ENCODE measurements around the gene TRPM3. TPM values are rescaled to one million over a fixed set of nuclear protein-coding genes. Genes with fewer than 3 reads are reported as not detected.

The TRPM3 gene
- total RNA-seq, 1 experiment from 2014 or later: 5.4 TPM

DNA sequence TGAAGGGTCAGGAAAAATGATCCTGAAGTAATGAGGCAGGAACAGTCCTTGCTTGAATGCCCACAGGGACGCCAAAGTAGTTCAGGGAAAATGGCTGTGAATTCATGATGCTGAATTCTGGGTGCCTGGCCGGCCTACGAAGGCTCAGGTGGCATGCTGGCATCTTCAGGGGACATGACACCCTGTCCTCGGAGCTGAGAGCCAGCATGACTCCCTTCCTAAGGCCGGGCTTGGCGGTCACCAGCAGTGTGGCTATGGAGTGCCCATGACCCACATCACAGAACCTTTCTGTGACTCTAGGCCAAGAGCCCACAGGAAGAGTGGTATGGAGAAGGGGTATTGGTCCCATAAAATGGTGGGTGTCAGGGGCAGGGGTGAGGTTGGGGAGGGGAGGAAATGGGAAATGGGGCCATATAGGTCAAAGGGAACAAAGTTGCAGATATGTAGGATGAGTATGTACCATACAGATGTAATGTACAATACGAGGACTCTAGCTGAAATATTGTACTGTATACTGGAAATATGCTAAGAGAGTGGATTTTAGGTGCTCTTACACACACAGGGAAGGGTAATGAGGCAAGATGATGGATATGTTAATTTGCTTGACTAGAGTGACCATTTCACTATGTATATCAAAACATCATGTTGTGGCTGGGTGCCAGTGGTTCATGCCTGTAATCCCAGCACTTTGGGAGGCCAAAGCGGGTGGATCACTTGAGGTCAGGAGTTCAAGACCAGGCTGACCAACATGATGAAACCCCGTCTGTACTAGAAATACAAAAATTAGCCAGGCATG is 504.2 kb downstream of the TRPM3 start:
- POLR2A ChIA-PET: no interaction called here
- DNase-seq (ENCODE audit: low spot score) (no peak), ATAC-seq (no peak)
- Mint-ChIP-seq H3K27me3 (ENCODE audit: low read depth) (no peaks in the 10 kb centered on the region), H3K36me3 (peaks cover 13% of the 10 kb centered on the region), H3K4me1 (peaks cover 8% of the 10 kb centered on the region), H3K9me3 (peaks cover 6% of the 10 kb centered on the region), H3K27ac (no peak overlapping the region), H3K4me3 (no peak overlapping the region)
- TF ChIP-seq HMGA2 (CRISPR knock-in tag; IDR thresholded peaks at IDR 0.05) (no peak), GRHL2 (CRISPR knock-in tag; IDR thresholded peaks at IDR 0.05; ENCODE audit: insufficient replicate concordance, severe bottlenecking) (no peak)
- TF ChIP-seq, protein P1, sequence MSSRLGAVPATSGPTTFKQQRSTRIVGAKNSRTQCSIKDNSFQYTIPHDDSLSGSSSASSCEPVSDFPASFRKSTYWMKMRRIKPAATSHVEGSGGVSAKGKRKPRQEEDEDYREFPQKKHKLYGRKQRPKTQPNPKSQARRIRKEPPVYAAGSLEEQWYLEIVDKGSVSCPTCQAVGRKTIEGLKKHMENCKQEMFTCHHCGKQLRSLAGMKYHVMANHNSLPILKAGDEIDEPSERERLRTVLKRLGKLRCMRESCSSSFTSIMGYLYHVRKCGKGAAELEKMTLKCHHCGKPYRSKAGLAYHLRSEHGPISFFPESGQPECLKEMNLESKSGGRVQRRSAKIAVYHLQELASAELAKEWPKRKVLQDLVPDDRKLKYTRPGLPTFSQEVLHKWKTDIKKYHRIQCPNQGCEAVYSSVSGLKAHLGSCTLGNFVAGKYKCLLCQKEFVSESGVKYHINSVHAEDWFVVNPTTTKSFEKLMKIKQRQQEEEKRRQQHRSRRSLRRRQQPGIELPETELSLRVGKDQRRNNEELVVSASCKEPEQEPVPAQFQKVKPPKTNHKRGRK (CRISPR knock-in tag; IDR thresholded peaks at IDR 0.05; ENCODE audit: borderline replicate concordance): no peak
- TF ChIP-seq, protein P2, sequence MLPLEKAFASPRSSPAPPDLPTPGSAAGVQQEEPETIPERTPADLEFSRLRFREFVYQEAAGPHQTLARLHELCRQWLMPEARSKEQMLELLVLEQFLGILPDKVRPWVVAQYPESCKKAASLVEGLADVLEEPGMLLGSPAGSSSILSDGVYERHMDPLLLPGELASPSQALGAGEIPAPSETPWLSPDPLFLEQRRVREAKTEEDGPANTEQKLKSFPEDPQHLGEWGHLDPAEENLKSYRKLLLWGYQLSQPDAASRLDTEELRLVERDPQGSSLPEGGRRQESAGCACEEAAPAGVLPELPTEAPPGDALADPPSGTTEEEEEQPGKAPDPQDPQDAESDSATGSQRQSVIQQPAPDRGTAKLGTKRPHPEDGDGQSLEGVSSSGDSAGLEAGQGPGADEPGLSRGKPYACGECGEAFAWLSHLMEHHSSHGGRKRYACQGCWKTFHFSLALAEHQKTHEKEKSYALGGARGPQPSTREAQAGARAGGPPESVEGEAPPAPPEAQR (CRISPR knock-in tag; IDR thresholded peaks at IDR 0.05): no peak
- CTCF ChIA-PET: no interaction called here

DNA sequence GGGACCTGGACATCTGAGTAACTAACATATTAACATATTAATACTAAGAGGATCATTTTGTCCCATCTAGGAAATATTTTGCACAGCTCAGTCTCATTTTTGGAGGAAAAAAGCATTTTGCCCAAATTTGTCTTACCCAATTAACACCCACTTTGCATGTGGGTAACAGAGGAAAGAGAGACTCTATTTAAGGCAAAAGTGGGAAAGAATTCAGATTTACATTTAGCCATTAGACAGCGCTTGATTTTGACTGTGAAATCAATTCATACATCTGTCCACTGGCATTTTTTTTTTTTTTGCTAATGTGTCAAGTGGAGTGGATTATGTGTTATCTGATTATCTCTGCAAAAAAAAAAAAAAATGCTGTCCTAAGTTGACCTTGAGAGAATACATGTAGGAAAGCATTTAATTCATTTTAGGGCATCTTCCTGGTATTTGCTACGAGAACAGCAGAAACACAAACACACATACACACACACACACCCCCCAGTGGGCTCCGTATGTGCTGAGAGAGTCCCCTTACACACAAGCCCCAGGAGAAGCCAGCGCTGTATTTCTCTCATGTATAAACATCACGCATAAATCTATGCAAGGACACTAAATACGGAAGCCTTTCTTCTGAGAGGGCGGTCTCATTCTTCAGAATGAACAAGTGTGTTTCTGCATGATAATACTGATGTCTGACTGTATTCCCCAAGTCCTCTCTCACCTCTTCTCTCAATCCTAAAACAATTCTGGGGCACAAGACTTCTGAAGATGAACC is 505.0 kb downstream of the TRPM3 start:
- H3K4me1 Mint-ChIP-seq: peaks cover 8% of the 10 kb centered on the region
- ChIA-PET CTCF (interaction anchor here (1.9 kb wide), 1 partner anchor 14 kb away, joined by 9 read pairs; no protein-coding TSS in a partner anchor), POLR2A (interaction anchor here (0.6 kb wide), 1 partner anchor 67 kb away, joined by 5 read pairs; no protein-coding TSS in a partner anchor)
- H3K4me3 Mint-ChIP-seq: no peak overlapping the region
- ATAC-seq: no peak
- H3K9me3 Mint-ChIP-seq: no peaks in the 10 kb centered on the region
- H3K27me3 Mint-ChIP-seq (ENCODE audit: low read depth): no peaks in the 10 kb centered on the region
- peaks cover 7% of the 10 kb centered on the region for H3K36me3 Mint-ChIP-seq
- H3K27ac Mint-ChIP-seq: no peak overlapping the region
- DNase-seq (ENCODE audit: low spot score): no peak
- TF ChIP-seq TP53 (CRISPR knock-in tag; IDR thresholded peaks at IDR 0.05) (no peak), ESRRA (CRISPR knock-in tag; IDR thresholded peaks at IDR 0.05; ENCODE audit: borderline replicate concordance) (no peak), ZNF219 (CRISPR knock-in tag; IDR thresholded peaks at IDR 0.05; ENCODE audit: borderline replicate concordance) (no peak), PRRX2 (CRISPR knock-in tag; IDR thresholded peaks at IDR 0.05) (no peak), FOXJ3 (CRISPR knock-in tag; IDR thresholded peaks at IDR 0.05; ENCODE audit: borderline replicate concordance) (no peak), FOXK1 (CRISPR knock-in tag; IDR thresholded peaks at IDR 0.05) (no peak)
- TF ChIP-seq, protein P3, sequence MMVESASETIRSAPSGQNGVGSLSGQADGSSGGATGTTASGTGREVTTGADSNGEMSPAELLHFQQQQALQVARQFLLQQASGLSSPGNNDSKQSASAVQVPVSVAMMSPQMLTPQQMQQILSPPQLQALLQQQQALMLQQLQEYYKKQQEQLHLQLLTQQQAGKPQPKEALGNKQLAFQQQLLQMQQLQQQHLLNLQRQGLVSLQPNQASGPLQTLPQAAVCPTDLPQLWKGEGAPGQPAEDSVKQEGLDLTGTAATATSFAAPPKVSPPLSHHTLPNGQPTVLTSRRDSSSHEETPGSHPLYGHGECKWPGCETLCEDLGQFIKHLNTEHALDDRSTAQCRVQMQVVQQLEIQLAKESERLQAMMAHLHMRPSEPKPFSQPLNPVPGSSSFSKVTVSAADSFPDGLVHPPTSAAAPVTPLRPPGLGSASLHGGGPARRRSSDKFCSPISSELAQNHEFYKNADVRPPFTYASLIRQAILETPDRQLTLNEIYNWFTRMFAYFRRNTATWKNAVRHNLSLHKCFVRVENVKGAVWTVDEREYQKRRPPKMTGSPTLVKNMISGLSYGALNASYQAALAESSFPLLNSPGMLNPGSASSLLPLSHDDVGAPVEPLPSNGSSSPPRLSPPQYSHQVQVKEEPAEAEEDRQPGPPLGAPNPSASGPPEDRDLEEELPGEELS (CRISPR knock-in tag; IDR thresholded peaks at IDR 0.05): no peak
- TF ChIP-seq, protein P4, sequence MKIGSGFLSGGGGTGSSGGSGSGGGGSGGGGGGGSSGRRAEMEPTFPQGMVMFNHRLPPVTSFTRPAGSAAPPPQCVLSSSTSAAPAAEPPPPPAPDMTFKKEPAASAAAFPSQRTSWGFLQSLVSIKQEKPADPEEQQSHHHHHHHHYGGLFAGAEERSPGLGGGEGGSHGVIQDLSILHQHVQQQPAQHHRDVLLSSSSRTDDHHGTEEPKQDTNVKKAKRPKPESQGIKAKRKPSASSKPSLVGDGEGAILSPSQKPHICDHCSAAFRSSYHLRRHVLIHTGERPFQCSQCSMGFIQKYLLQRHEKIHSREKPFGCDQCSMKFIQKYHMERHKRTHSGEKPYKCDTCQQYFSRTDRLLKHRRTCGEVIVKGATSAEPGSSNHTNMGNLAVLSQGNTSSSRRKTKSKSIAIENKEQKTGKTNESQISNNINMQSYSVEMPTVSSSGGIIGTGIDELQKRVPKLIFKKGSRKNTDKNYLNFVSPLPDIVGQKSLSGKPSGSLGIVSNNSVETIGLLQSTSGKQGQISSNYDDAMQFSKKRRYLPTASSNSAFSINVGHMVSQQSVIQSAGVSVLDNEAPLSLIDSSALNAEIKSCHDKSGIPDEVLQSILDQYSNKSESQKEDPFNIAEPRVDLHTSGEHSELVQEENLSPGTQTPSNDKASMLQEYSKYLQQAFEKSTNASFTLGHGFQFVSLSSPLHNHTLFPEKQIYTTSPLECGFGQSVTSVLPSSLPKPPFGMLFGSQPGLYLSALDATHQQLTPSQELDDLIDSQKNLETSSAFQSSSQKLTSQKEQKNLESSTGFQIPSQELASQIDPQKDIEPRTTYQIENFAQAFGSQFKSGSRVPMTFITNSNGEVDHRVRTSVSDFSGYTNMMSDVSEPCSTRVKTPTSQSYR (CRISPR knock-in tag; IDR thresholded peaks at IDR 0.05): no peak
- TF ChIP-seq, protein P5, sequence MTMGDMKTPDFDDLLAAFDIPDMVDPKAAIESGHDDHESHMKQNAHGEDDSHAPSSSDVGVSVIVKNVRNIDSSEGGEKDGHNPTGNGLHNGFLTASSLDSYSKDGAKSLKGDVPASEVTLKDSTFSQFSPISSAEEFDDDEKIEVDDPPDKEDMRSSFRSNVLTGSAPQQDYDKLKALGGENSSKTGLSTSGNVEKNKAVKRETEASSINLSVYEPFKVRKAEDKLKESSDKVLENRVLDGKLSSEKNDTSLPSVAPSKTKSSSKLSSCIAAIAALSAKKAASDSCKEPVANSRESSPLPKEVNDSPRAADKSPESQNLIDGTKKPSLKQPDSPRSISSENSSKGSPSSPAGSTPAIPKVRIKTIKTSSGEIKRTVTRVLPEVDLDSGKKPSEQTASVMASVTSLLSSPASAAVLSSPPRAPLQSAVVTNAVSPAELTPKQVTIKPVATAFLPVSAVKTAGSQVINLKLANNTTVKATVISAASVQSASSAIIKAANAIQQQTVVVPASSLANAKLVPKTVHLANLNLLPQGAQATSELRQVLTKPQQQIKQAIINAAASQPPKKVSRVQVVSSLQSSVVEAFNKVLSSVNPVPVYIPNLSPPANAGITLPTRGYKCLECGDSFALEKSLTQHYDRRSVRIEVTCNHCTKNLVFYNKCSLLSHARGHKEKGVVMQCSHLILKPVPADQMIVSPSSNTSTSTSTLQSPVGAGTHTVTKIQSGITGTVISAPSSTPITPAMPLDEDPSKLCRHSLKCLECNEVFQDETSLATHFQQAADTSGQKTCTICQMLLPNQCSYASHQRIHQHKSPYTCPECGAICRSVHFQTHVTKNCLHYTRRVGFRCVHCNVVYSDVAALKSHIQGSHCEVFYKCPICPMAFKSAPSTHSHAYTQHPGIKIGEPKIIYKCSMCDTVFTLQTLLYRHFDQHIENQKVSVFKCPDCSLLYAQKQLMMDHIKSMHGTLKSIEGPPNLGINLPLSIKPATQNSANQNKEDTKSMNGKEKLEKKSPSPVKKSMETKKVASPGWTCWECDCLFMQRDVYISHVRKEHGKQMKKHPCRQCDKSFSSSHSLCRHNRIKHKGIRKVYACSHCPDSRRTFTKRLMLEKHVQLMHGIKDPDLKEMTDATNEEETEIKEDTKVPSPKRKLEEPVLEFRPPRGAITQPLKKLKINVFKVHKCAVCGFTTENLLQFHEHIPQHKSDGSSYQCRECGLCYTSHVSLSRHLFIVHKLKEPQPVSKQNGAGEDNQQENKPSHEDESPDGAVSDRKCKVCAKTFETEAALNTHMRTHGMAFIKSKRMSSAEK (CRISPR knock-in tag; IDR thresholded peaks at IDR 0.05; ENCODE audit: borderline replicate concordance): no peak
- TF ChIP-seq, protein P6, sequence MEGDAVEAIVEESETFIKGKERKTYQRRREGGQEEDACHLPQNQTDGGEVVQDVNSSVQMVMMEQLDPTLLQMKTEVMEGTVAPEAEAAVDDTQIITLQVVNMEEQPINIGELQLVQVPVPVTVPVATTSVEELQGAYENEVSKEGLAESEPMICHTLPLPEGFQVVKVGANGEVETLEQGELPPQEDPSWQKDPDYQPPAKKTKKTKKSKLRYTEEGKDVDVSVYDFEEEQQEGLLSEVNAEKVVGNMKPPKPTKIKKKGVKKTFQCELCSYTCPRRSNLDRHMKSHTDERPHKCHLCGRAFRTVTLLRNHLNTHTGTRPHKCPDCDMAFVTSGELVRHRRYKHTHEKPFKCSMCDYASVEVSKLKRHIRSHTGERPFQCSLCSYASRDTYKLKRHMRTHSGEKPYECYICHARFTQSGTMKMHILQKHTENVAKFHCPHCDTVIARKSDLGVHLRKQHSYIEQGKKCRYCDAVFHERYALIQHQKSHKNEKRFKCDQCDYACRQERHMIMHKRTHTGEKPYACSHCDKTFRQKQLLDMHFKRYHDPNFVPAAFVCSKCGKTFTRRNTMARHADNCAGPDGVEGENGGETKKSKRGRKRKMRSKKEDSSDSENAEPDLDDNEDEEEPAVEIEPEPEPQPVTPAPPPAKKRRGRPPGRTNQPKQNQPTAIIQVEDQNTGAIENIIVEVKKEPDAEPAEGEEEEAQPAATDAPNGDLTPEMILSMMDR (IDR thresholded peaks at IDR 0.05): no peak
- TF ChIP-seq, protein P7, sequence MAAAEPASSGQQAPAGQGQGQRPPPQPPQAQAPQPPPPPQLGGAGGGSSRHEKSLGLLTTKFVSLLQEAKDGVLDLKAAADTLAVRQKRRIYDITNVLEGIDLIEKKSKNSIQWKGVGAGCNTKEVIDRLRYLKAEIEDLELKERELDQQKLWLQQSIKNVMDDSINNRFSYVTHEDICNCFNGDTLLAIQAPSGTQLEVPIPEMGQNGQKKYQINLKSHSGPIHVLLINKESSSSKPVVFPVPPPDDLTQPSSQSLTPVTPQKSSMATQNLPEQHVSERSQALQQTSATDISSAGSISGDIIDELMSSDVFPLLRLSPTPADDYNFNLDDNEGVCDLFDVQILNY (CRISPR knock-in tag; IDR thresholded peaks at IDR 0.05): no peak

Data from WTC11 (cell line).